Measurements from ENCODE around the gene SYNE2.

The SYNE2 gene

DNA sequence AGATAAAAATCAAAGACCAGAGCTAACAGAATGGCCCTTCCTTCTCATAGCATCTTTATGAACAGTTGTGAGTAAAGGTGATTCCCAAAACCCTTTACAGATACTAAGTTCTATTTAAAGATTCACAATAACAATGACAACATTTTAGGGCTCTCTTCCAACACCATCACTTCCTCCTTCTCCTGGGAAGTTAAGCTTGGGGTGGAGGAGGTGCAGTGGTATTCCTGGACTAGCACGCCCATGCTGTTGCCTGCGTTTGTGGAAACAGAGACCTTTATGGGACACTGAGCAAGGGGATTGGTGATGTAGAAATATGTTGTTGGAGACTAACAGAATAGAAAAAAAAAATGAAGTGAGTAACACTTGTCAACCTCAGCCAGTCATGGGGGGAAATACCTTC lies 22.5 kb downstream of the SYNE2 start:
- DNase-seq: peak; percentile 47

- no peak for DNase-seq
Observed at GRCh38 chr14:63877550-63877939, 24.7 kb downstream of the SYNE2 start.

- DNase-seq: no peak
Observed at GRCh38 chr14:63878052-63878451, 25.2 kb downstream of the SYNE2 start.

DNA sequence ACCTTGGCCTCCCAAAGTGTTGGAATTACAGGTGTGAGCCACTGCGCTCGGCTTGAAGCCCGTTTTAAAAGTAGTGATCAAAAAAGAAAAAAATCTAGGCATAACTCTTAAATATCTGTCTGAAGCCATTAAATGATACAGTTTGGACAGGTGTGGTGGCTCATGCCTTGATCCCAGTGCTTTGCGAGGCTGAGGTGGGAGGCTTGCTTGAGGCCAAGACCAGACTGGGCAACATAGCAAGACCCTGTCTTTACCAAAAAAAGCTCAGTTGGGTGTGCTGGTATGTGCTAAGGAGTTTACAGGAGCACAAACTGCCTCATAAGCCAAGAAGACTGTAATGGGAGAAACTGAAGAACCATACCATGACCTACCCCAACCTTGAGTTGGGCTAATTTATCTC lies 26.0 kb downstream of the SYNE2 start:
- no peak for DNase-seq

GRCh38 chr14:63881926-63882325 lies 29.1 kb downstream of the SYNE2 start:
- DNase-seq: no peak

GRCh38 chr14:63887899-63888298 lies 35.1 kb downstream of the SYNE2 start:
- DNase-seq: no peak

DNA sequence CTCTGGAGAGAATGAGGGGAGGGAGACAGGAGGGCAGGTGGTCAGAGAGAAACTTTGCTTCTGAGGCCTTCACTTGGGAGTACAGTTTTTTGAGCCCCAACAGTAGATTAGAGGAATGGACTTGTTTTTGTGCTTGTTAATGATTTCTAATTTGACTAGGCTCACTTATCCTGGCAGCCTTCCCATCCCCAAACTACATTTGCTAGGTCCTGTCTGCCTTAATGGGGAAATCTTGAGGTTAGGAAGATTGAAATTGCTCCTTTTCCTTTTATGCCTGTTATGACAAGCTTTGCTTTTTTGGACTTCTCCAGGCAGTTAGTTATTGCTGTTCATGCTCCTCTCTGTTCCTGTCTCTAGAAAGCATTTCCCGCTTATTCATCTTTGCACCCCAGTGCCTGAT lies 37.7 kb downstream of the SYNE2 start:
- no peak for DNase-seq

GRCh38 chr14:63891148-63891975 lies 38.6 kb downstream of the SYNE2 start:
- no peak for DNase-seq

- no peak for DNase-seq
Observed at GRCh38 chr14:63892265-63892664, 39.5 kb downstream of the SYNE2 start.

DNA sequence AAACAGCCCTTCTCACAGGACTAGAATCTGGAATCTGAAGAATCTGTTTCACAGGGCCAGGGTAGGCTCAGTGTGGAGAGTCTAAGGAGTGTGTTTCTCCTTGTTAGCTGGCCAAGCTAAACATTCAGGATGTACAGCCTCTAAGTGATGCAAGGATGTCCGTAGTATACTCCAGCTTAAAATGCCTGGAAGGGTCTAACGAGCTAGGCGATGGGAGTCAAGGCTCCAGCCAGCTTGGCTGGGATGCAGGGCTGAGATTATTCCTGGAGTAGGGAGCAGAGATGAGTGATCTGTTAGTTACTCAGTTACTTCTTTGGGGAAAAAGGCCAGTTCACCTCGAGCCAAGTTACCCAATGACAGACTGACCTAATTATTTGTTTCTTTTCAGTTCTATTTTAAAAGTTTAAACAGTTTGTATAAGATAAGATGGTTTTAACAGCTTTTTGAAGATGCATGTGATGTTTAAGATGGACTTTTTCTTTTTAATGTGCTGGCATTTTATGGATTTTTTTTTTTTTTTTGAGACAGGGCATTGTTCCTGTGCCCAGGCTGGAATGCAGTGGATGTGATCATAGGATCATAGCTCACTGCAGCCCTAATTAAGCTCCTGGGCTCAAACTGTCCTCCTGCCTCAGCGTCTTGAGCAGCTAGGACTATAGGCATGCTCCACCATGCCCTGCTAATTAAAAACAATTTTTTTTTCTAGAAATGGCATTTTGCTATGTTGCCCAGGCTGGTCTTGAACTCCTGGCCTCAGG lies 41.1 kb downstream of the SYNE2 start:
- peak; percentile 87 for DNase-seq

DNA sequence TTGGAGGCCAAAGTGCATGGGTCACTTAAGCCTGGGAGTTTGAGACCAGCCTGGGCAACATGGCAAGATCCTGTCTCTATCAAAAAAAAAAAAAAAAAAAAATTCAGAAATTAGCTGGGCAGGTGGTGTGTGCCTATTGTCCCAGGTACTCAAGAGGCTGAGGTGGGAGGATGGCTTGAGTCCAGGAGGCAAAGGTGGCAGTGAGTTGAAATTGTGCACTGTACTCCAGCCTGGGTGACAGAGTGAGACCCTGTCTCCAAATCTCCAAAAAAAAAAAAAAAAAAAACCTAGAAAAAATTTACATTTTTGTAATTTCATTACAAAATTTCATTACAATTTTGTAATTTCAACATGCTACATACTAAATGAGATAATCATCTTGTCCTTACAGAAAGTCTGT lies 42.7 kb downstream of the SYNE2 start:
- DNase-seq: no peak

- peak; percentile 85 for DNase-seq
Observed at GRCh38 chr14:63896278-63896720, 43.5 kb downstream of the SYNE2 start.

- peak; percentile 91 for DNase-seq
Observed at GRCh38 chr14:63897721-63898163, 44.9 kb downstream of the SYNE2 start.

DNA sequence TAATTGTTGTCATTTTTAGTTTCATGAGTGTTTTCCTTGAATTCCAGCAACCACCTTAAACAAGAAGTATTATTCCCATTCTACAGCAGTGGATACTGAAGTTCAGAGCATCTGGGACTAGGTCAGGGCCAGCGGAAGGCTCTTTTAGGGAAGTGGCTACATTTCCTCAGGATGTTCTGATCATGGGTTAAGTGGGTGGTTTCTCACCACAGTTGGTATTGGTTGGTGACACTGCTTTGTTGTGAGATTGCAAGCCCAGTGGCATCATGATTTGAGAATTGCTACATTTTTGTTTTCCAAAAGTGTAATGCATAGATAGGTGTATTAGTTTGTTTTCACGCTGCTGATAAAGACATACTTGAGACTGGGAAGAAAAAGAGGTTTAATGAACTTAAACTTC lies 47.1 kb downstream of the SYNE2 start:
- DNase-seq: no peak

DNA sequence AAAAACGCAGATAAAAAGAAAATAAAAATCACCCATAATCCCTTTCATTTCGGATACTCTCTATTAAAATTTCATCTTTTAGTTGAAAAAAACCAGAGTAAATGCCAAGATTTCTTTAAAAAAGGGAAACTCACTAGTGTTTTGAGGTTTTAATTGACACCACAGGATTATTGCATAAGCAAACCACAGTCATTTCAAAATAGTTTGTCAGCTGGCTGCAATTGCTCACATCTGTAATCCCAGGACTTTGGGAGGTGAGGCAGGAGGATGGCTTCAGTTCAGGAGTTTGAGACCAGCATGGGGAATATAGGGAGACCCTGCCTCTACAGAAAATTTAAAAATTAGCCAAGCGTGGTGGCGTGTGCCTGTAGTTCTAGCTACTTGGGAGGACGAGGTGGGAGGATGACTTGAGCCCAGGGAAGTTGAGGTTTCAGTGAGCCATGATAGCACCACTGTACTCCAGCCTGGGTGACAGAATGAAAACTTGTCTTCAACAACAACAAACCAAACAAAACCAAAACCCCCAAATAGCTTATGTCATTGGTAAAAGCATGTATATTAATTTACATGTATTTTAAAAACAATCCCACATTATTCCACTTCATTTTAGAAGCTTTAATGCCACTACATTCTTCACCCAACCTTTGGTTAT lies 48.8 kb downstream of the SYNE2 start:
- peak; percentile 44 for DNase-seq

- DNase-seq: no peak
Observed at GRCh38 chr14:63902375-63902976, 49.7 kb downstream of the SYNE2 start.

GRCh38 chr14:63904724-63905123 lies 51.9 kb downstream of the SYNE2 start:
- no peak for DNase-seq

DNA sequence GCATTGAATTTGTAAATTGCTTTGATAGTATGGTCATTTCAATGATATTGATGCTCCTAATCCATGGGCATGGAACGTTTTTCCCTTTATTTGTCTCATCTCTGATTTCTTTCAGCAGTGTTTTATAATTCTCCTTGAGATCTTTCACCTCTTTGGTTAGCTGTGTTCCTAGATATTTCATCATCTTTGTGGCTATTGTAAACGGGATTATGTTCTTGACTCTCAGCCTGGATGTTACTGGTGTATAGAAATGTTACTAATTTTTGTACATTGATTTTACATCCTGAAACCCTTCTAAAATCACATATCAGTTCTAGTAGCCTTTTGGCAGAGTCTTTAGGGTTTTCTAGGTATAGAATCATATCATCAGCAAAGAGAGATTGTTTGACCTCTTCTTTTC lies 52.6 kb downstream of the SYNE2 start:
- no peak for DNase-seq

DNA sequence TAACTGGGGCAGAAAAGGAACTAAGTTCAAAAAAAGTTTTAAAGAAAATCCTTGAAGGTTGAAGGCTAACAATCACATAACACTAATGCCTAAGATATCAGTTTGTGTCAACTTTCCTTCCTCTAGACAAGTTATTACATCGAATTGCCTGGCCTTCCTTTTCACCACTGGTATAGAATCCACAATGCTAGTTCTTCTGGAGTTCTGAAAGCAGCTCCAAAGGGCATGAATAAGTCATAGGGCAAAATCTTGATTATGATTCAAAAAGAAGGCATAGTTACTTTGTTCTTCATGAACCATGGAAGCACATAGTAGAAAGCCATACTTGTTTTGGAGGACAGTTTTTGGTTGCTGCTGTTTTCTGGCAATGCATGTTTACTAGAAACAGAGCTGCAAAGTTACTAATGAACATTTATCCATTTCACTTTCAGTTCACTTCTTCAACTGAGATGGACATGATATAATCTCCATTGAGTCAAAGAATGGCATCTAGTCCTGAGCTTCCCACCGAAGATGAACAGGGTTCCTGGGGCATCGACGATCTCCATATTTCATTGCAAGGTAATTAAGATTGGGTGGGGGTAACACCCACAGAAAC lies 56.0 kb downstream of the SYNE2 start:
- DNase-seq: no peak

GRCh38 chr14:63909984-63910383 lies 57.2 kb downstream of the SYNE2 start:
- peak; percentile 53 for DNase-seq

DNA sequence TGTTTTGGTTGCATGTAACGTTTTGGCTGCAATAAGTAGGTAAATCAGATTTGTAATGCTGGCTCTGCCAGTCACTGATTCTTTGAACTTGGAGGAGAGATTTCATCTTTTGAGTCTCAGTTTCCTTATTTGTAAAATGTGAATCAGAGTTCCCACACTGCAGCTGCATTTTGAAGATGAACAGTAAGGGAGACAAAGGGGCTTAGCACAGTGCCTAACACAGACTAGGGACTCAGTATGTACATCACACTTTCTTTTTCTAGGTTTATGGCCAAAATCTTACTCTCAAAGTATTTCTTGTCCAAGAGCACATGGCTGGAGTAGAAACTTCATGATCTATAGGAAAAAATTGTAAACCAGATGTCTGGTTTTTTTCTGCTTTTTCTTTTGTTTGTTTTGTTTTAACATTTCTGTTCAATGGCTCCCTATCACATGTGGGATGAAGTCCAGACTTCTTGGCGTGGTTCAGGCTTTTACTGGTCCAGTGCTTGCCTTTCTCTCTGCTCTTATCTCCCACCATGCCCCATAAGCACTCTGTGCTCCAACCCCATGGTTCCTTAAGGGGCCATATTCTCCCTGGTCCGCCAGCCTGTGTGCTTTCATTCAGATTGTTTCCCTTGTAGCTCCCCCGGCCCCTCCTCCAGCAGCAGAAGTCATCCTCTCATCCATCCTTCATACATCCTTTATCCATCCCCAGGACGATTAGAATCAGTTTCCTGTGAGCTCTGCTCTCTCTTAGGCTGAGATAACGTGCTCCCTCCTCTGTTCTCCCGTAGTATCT lies 58.0 kb downstream of the SYNE2 start:
- peak; percentile 28 for DNase-seq

DNA sequence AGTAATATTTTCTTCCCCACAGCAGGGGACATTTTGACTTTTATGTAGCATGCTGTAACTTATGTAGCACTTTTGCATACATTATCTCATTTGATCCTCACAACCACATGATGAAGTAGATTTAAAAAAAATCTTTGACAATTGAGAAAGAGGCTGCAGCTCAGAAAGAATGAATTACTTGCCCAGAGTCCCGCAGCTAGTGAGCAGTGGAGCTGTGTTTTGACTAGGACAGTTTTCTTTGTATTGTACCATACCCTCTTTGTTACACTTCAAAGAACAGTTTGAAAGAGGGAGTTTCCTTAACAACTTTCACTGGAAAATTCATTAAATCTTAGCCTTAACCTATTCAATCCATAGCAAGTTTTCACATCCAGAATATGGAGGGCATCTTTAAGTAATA lies 58.6 kb downstream of the SYNE2 start:
- DNase-seq: no peak

All from fibroblast of skin of back (primary cell).